Tibial nerve (tissue), 4 donors: ENCODE results near the gene SCLT1.

Experiments used
- EP300 ChIP-seq, 2 donors: sonication (generic); formaldehyde crosslinking; IDR thresholded peaks; one replicate each; pipeline ENCODE4 v1.6.1; 2017; ENCODE audit warnings: antibody characterized with exemption in 2 of 2, mild to moderate bottlenecking in 1 of 2
- TF ChIP-seq, protein P1 (sequence below), 5 experiments: fragments of 200-600 bp in 3 of 5; fragments of 450-650 bp in 2 of 5; sonication (generic) in 3 of 5; IDR thresholded peaks; one replicate each; pipeline ENCODE4 v1.5.1; 2016 to 2019; ENCODE audit warnings: antibody characterized with exemption in 5 of 5, mild to moderate bottlenecking in 3 of 5, moderate library complexity in 2 of 5

DNA sequence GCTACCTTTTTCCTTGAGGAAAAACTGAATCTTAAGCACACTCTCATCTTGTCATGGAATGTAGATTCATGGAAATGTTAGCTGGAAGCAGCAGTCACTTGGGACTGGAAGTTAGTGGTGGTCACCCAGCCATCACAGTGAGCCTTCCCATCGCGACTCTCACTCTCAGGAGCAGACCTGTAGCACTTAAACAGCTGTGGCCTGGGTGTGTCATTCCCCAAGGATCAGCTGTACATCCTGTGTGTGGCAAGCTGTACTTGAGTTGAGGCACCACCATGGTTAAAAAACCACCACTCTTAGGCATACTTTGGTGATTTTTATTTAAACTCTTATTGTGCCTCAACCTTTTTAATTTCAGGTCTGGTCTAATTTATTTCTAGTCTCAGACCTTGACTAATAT lies 237.1 kb downstream of the SCLT1 start:
- TF ChIP-seq, protein P1, sequence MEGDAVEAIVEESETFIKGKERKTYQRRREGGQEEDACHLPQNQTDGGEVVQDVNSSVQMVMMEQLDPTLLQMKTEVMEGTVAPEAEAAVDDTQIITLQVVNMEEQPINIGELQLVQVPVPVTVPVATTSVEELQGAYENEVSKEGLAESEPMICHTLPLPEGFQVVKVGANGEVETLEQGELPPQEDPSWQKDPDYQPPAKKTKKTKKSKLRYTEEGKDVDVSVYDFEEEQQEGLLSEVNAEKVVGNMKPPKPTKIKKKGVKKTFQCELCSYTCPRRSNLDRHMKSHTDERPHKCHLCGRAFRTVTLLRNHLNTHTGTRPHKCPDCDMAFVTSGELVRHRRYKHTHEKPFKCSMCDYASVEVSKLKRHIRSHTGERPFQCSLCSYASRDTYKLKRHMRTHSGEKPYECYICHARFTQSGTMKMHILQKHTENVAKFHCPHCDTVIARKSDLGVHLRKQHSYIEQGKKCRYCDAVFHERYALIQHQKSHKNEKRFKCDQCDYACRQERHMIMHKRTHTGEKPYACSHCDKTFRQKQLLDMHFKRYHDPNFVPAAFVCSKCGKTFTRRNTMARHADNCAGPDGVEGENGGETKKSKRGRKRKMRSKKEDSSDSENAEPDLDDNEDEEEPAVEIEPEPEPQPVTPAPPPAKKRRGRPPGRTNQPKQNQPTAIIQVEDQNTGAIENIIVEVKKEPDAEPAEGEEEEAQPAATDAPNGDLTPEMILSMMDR (IDR thresholded peaks at IDR 0.05): no peak
- no peak for TF ChIP-seq EP300 (IDR thresholded peaks at IDR 0.05)
